Panc1 (cell line): Measurements from ENCODE around the gene CEP63. TPM values are rescaled to one million over a fixed set of nuclear protein-coding genes. Genes with fewer than 3 reads are reported as not detected.

Experiments used
- ATAC-seq: fragments of 200-7000 bp; cut with Tn5 transposase; 2 replicates; pipeline ENCODE4 v1.9.1; 2020; ENCODE audit warnings: mild to moderate bottlenecking, moderate library complexity
- BruUV-seq: library from RNA; stranded (reverse); fragments of 400-500 nt; replicated peaks from 2 replicates; lab custom pipeline; 2021; lab: Mats Ljungman, UMichigan
- CTCF ChIA-PET: fragments of 300-600 bp; sonication (Branson Sonifier 250); formaldehyde crosslinking; loops from one replicate; lab custom pipeline; 2022; ENCODE audit warnings: antibody characterized with exemption; lab: Charles Lee
- POLR2A ChIA-PET: fragments of 300-600 bp; sonication (Branson Sonifier 250); formaldehyde crosslinking; loops from one replicate; lab custom pipeline; 2022; ENCODE audit warnings: antibody characterized with exemption; lab: Charles Lee
- DNase-seq: peaks from one replicate; pipeline ENCODE4 v3.0.0-alpha.2; 2010; ENCODE audit warnings: low read depth, low spot score
- H3K27ac ChIP-seq: 2 replicates; pipeline ENCODE4 v1.5.1; 2011; ENCODE audit warnings: mild to moderate bottlenecking, low read length, inconsistent platforms
- H3K27me3 ChIP-seq: fragments of 200-500 bp; sonication (Bioruptor generic); 2 replicates; pipeline ENCODE4 v1.6.0; 2014; ENCODE audit warnings: low read length, inconsistent platforms; ENCODE audit not compliant: control insufficient read depth, insufficient read depth
- H3K36me3 ChIP-seq: fragments of 200-500 bp; sonication (Bioruptor generic); 2 replicates; pipeline ENCODE4 v1.5.1; 2014; ENCODE audit warnings: inconsistent platforms, mild to moderate bottlenecking, low read length, moderate library complexity; ENCODE audit not compliant: control insufficient read depth, insufficient read depth
- H3K4me1 ChIP-seq: 2 replicates; pipeline ENCODE4 v1.5.1; 2011; ENCODE audit warnings: inconsistent platforms, mild to moderate bottlenecking, low read length, moderate library complexity; ENCODE audit not compliant: control insufficient read depth, insufficient read depth
- H3K4me3 ChIP-seq, 2 experiments: 2 replicates each; pipeline ENCODE4 v1.5.1; 2011 to 2012; ENCODE audit warnings: low read depth in 2 of 2, low read length in 2 of 2, mild to moderate bottlenecking in 2 of 2, inconsistent platforms in 1 of 2, moderate library complexity in 1 of 2
- H3K9me3 ChIP-seq: fragments of 200-500 bp; sonication (Bioruptor generic); 2 replicates; pipeline ENCODE4 v1.5.1; 2014; ENCODE audit warnings: low read depth, mild to moderate bottlenecking, inconsistent platforms, low read length, moderate library complexity; ENCODE audit not compliant: control insufficient read depth, insufficient read depth
- POLR2AphosphoS5 ChIP-seq: IDR thresholded peaks from 2 replicates; pipeline ENCODE4 v1.6.1; 2012; ENCODE audit warnings: mild to moderate bottlenecking, low read depth, low read length, moderate library complexity
- REST ChIP-seq, 2 experiments: IDR thresholded peaks; 2 replicates each; pipeline ENCODE4 v1.6.1; 2011 to 2012; ENCODE audit warnings: low read depth in 2 of 2, control low read depth in 1 of 2, low read length in 1 of 2, mild to moderate bottlenecking in 1 of 2, moderate library complexity in 1 of 2; ENCODE audit not compliant: insufficient read depth in 1 of 2
- SIN3A ChIP-seq: IDR thresholded peaks from 2 replicates; pipeline ENCODE4 v1.6.1; 2012; ENCODE audit warnings: low read depth, mild to moderate bottlenecking, low read length, moderate library complexity, borderline replicate concordance; ENCODE audit not compliant: insufficient read depth
- TCF7L2 ChIP-seq: IDR thresholded peaks from 2 replicates; pipeline ENCODE4 v1.6.1; 2011; ENCODE audit warnings: mild to moderate bottlenecking, low read depth, low read length, inconsistent platforms
- in situ Hi-C: cut with HindIII; loops from 2 replicates; pipeline ENCODE4 v1.10.0; 2016; ENCODE audit warnings: low sequenced_read_pairs, low pct_unique_long_range_greater_than_20kb
- intact Hi-C: fragments of 100-400 bp; cut with micrococcal nuclease; formaldehyde crosslinking; loops from one replicate; pipeline ENCODE4 v1.10.0; 2022; ENCODE audit not compliant: unreplicated experiment
- total RNA-seq: library from RNA; stranded (reverse); gene quantifications from one replicate; pipeline ENCODE4 v1.2.1, GENCODE V29; 2021; ENCODE audit not compliant: unreplicated experiment
- TF ChIP-seq, protein P1 (sequence below): fragments of 450-650 bp; IDR thresholded peaks from 2 replicates; pipeline ENCODE4 v1.5.1; 2017; ENCODE audit warnings: mild to moderate bottlenecking

CEP63 gene
- total RNA-seq, 1 experiment from 2014 or later, result 30.5 TPM

- CTCF ChIA-PET, result no interaction called here
- in situ Hi-C loops, result no loop called here
- POLR2A ChIA-PET, result no interaction called here
- ATAC-seq (no peak), DNase-seq (no peak)
- intact Hi-C loops, result no loop called here
- Histone ChIP-seq H3K4me3 (no peak overlapping the region), H3K36me3 (0 out of 2 replicates have a peak, but pooled peaks cover 4% of the 10 kb centered on the region), H3K4me1 (no peaks in the 10 kb centered on the region), H3K27ac (no peak overlapping the region), H3K9me3 (no peaks in the 10 kb centered on the region; the same call in 1 of the 2 replicates), H3K27me3 (no peaks in the 10 kb centered on the region)
- no peak for TF ChIP-seq SIN3A
- TF ChIP-seq, protein P1, sequence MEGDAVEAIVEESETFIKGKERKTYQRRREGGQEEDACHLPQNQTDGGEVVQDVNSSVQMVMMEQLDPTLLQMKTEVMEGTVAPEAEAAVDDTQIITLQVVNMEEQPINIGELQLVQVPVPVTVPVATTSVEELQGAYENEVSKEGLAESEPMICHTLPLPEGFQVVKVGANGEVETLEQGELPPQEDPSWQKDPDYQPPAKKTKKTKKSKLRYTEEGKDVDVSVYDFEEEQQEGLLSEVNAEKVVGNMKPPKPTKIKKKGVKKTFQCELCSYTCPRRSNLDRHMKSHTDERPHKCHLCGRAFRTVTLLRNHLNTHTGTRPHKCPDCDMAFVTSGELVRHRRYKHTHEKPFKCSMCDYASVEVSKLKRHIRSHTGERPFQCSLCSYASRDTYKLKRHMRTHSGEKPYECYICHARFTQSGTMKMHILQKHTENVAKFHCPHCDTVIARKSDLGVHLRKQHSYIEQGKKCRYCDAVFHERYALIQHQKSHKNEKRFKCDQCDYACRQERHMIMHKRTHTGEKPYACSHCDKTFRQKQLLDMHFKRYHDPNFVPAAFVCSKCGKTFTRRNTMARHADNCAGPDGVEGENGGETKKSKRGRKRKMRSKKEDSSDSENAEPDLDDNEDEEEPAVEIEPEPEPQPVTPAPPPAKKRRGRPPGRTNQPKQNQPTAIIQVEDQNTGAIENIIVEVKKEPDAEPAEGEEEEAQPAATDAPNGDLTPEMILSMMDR, result no peak
- no peak for TF ChIP-seq TCF7L2
- no TSS peak for BruUV-seq
These were observed 18.3 kb downstream of the CEP63 start for GRCh38 chr3:134504132-134504531.

- Histone ChIP-seq H3K4me3 (no peak overlapping the region), H3K4me1 (no peaks in the 10 kb centered on the region), H3K36me3 (0 out of 2 replicates have a peak, but pooled peaks cover 4% of the 10 kb centered on the region), H3K27me3 (no peaks in the 10 kb centered on the region), H3K27ac (no peak overlapping the region), H3K9me3 (no peaks in the 10 kb centered on the region; the same call in 1 of the 2 replicates)
- no peak for TF ChIP-seq POLR2AphosphoS5
- no peak for TF ChIP-seq SIN3A
- TF ChIP-seq REST (IDR thresholded peaks at IDR 0.05; ENCODE audit: insufficient read depth in 1 of 2, low read depth in 2 of 2, low read length in 1 of 2), result no peak
- TF ChIP-seq, protein P1, result no peak
- TF ChIP-seq TCF7L2, result no peak
- BruUV-seq, result no TSS peak
- CTCF ChIA-PET, result no interaction called here
- POLR2A ChIA-PET, result no interaction called here
- ATAC-seq (peak; percentile 69; the same call in 1 of the 2 replicates), DNase-seq (no peak)
- intact Hi-C loops (no loop called here), in situ Hi-C loops (no loop called here)
These were observed 19.6 kb downstream of the CEP63 start for GRCh38 chr3:134505485-134505884.
